WTC11 (cell line): Measurements from ENCODE around the gene OR2A5.
"Not testable (repeated sequence)": the region's sequence is repeated elsewhere in the genome, so short reads cannot be mapped to it uniquely, and the experiment has no call there.

Source experiments
- CTCF ChIP-seq: fragments of 200-600 bp; IDR thresholded peaks from 2 replicates; pipeline ENCODE4 v1.8.0; 2022; ENCODE audit warnings: antibody characterized with exemption
- NR1H2 ChIP-seq: sonication (generic); formaldehyde crosslinking; IDR thresholded peaks from 2 replicates; pipeline ENCODE4 v1.9.0; 2021; ENCODE audit warnings: mild to moderate bottlenecking, moderate library complexity, missing genetic modification reagents
- TF ChIP-seq, protein P1 (sequence below): sonication (generic); formaldehyde crosslinking; IDR thresholded peaks from 2 replicates; pipeline ENCODE4 v1.8.1; 2023; ENCODE audit warnings: mild to moderate bottlenecking, missing genetic modification reagents, borderline replicate concordance

DNA sequence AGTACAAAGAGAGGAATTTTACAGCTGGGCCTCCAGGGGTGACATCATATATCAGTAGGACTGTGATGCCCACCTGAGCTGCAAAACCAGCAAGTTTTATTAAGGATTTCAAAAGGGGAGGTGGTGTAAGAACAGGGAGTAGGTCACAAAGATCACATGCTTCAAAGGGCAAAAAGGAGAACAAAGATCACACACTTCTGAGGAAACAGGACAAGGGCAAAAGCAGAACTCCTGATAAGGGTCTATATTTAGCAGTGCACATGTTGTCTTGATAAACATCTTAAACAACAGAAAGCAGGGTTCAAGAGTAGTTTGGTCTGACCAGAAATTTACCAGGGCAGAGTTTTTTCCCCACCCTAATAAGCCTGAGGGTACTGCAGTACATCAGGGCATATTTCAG, 38.7 kb upstream of the OR2A5 start:
- TF ChIP-seq, protein P1, sequence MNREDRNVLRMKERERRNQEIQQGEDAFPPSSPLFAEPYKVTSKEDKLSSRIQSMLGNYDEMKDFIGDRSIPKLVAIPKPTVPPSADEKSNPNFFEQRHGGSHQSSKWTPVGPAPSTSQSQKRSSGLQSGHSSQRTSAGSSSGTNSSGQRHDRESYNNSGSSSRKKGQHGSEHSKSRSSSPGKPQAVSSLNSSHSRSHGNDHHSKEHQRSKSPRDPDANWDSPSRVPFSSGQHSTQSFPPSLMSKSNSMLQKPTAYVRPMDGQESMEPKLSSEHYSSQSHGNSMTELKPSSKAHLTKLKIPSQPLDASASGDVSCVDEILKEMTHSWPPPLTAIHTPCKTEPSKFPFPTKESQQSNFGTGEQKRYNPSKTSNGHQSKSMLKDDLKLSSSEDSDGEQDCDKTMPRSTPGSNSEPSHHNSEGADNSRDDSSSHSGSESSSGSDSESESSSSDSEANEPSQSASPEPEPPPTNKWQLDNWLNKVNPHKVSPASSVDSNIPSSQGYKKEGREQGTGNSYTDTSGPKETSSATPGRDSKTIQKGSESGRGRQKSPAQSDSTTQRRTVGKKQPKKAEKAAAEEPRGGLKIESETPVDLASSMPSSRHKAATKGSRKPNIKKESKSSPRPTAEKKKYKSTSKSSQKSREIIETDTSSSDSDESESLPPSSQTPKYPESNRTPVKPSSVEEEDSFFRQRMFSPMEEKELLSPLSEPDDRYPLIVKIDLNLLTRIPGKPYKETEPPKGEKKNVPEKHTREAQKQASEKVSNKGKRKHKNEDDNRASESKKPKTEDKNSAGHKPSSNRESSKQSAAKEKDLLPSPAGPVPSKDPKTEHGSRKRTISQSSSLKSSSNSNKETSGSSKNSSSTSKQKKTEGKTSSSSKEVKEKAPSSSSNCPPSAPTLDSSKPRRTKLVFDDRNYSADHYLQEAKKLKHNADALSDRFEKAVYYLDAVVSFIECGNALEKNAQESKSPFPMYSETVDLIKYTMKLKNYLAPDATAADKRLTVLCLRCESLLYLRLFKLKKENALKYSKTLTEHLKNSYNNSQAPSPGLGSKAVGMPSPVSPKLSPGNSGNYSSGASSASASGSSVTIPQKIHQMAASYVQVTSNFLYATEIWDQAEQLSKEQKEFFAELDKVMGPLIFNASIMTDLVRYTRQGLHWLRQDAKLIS (CRISPR knock-in tag) = not testable (repeated sequence)
- not testable (repeated sequence) for TF ChIP-seq CTCF; NR1H2 (CRISPR knock-in tag)
